ENCODE measurements around the gene LAIR1. TPM values are rescaled to one million over a fixed set of nuclear protein-coding genes. Genes with fewer than 3 reads are reported as not detected.

Gene LAIR1
- total RNA-seq, 2 donors from 2014 or later = 4.2 to 7.8 TPM

DNA sequence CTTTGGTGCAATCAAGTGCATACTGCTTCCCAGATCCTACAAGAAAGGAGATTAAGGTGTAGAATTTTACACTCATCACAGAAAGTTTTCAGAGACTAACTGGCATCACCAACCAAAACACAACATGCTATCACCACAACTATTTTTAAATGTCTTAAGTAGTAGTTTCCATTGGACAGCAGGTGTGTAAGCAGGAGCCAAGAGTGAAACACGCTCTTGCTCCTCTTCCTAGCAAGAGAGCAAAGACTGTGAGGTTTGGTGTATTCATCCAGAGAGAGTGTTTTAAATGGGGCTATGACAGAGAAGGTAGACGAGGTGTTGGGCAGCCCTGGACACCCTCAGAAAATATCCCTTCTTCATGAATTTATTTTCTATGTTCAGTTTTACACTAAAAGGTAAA, 13.3 kb downstream of the LAIR1 start:
- Histone ChIP-seq H3K27me3 (no peaks in the 10 kb centered on the region), H3K4me1 (no peaks in the 10 kb centered on the region), H3K9me3 (no peaks in the 10 kb centered on the region), H3K36me3 (no peaks in the 10 kb centered on the region), H3K4me3 (no peak overlapping the region), H3K27ac (no peak overlapping the region)
- TF ChIP-seq, protein P1, sequence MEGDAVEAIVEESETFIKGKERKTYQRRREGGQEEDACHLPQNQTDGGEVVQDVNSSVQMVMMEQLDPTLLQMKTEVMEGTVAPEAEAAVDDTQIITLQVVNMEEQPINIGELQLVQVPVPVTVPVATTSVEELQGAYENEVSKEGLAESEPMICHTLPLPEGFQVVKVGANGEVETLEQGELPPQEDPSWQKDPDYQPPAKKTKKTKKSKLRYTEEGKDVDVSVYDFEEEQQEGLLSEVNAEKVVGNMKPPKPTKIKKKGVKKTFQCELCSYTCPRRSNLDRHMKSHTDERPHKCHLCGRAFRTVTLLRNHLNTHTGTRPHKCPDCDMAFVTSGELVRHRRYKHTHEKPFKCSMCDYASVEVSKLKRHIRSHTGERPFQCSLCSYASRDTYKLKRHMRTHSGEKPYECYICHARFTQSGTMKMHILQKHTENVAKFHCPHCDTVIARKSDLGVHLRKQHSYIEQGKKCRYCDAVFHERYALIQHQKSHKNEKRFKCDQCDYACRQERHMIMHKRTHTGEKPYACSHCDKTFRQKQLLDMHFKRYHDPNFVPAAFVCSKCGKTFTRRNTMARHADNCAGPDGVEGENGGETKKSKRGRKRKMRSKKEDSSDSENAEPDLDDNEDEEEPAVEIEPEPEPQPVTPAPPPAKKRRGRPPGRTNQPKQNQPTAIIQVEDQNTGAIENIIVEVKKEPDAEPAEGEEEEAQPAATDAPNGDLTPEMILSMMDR (IDR thresholded peaks at IDR 0.05) = no peak
- DNase-seq (ENCODE audit: low spot score) = no peak

DNA sequence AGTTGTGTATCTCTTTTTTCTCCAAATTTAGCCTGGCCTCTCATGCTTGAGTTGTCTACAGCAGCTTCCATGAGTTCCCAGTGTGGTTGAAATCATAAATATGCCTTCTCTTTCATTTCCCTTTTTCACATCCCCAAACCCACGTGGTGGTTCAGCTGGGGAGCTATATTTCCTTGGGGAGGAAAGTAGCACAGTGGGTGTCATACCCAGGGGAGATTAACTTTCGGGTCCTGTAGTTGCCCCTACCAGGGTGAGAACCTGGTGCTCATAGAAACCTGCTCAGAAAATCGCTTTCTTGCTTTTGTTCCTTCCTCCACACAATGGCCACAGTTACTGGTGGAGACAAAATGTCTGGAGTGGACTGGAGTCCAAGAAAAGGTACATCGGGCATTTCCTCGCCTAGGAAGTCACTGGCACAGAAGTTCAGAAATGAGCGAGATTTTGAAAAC, 18.8 kb downstream of the LAIR1 start:
- Histone ChIP-seq H3K36me3 (no peaks in the 10 kb centered on the region), H3K9me3 (no peaks in the 10 kb centered on the region), H3K4me3 (no peak overlapping the region), H3K27ac (no peak overlapping the region), H3K27me3 (no peaks in the 10 kb centered on the region), H3K4me1 (no peaks in the 10 kb centered on the region)
- DNase-seq (ENCODE audit: low spot score) = no peak
- TF ChIP-seq, protein P1 (IDR thresholded peaks at IDR 0.05) = no peak

DNA sequence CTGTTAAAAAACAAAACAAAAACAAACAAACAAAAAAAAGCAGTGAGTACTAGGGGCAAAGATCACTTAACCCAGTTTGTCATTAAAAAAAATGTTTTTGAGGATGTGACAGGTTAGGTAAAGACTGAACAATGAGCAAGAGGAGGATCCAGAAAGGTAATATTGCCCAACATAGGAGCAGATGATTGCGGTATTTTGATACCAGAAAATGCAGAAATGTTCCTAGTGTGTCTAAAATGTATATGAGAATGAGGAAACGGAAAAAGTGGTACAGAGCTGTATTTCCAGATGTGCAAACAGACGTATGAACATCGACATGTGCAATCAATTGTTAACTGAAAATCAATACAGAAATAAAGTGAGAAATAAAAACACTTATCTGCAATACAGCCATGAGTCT, 20.9 kb downstream of the LAIR1 start:
- DNase-seq (ENCODE audit: low spot score) = no peak
- Histone ChIP-seq H3K4me1 (no peaks in the 10 kb centered on the region), H3K27ac (no peak overlapping the region), H3K36me3 (no peaks in the 10 kb centered on the region), H3K27me3 (no peaks in the 10 kb centered on the region), H3K4me3 (no peak overlapping the region), H3K9me3 (no peaks in the 10 kb centered on the region)
- TF ChIP-seq, protein P1 (IDR thresholded peaks at IDR 0.05) = no peak

DNA sequence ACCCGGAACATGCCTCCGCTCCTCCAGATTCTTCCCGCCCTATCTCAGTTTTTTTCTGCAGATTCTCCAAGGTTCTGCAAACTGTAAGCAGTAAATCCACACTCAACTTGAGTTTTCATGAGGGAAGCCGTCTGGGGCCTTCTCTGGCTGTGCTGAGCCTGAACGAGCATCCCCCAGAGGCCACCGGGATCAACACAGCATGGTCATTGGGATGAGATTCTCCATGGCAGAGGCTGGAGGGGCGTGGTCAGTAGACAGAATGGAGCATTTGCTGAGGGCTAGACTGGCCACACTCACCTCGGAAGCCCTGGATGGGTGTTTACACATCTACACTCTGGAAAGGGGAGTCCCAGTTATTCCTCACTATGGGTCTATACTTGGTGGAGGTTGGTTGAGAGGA, 23.4 kb downstream of the LAIR1 start:
- H3K27ac ChIP-seq = no peak overlapping the region
- DNase-seq (ENCODE audit: low spot score) = no peak
- H3K36me3 ChIP-seq = no peaks in the 10 kb centered on the region
- no peaks in the 10 kb centered on the region for H3K9me3 ChIP-seq
- no peaks in the 10 kb centered on the region for H3K27me3 ChIP-seq
- H3K4me3 ChIP-seq = no peak overlapping the region
- TF ChIP-seq, protein P1 (IDR thresholded peaks at IDR 0.05) = no peak
- no peaks in the 10 kb centered on the region for H3K4me1 ChIP-seq

DNA sequence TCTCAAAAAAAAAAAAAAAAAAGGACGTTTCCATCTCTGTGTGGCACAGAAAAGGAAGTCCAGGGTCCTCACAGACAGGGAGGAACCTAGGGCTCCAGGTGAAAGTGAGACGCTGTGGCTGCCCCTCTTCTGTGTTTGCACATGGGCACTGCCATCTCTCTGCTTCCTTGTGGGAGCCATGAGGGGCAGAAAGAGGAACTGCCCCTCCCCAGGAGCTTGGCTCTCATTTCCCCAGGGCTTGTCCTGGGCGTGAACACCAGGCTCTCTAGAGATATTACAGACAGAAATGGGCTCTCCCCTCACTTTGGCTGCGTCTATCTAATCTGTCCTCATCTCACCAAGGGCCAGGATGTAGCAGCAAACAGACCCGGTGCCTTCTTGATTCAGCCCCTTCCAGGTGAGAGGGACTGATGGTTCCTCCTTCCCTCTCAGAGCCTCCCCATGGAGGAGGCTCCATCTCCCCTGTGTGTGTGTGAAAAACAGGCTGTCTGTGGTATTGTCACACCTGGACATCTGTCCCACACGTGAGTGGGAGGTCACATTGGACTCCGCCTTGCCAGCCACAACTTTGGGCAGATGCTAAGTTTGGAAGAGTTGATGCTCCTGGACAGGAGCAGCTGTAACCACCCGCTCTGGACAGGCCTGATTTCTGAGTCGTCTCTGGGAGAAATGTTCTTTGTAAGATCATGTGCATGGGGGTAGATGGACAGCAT, 24.9 kb downstream of the LAIR1 start:
- Histone ChIP-seq H3K27me3 (no peaks in the 10 kb centered on the region), H3K4me1 (no peaks in the 10 kb centered on the region), H3K27ac (no peak overlapping the region), H3K36me3 (no peaks in the 10 kb centered on the region), H3K4me3 (no peak overlapping the region), H3K9me3 (no peaks in the 10 kb centered on the region)
- TF ChIP-seq, protein P1 (IDR thresholded peaks at IDR 0.05) = no peak
- no peak for DNase-seq (ENCODE audit: low spot score)

DNA sequence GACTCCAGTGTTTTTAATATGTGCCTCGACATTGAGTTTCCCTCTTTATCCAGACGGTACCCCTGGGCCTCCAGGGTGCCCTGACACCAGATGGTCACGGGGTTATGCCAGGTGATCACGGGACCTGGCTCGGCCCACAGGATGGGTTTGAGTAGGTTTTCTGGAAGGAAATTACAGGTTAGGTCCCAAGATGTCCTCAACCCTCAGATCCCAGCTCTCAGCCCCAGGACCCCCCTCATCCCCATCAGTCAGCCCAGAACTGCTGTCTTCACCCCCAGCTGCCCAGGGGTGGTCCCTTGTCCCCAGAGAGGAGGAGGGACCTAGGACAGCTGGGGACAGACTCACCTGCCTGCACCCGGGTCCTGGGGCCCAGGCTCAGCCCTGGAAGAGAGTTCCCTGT, 26.2 kb downstream of the LAIR1 start:
- H3K4me3 ChIP-seq = no peak overlapping the region
- no peaks in the 10 kb centered on the region for H3K4me1 ChIP-seq
- no peaks in the 10 kb centered on the region for H3K27me3 ChIP-seq
- TF ChIP-seq, protein P1 (IDR thresholded peaks at IDR 0.05) = no peak
- H3K36me3 ChIP-seq = no peaks in the 10 kb centered on the region
- H3K27ac ChIP-seq = no peak overlapping the region
- DNase-seq (ENCODE audit: low spot score) = no peak
- no peaks in the 10 kb centered on the region for H3K9me3 ChIP-seq

Measured in right atrium auricular region (tissue), 2 donors.